HG02981 (cell line): Measurements from ENCODE around the gene ARPC2.
"Not testable (repeated sequence)": the region's sequence is repeated elsewhere in the genome, so short reads cannot be mapped to it uniquely, and the experiment has no call there.

Experiments used
- ATAC-seq: cut with Tn5 transposase; IDR thresholded peaks from one replicate; pipeline ENCODE4 v1.9.1; 2021; ENCODE audit warnings: mild to moderate bottlenecking, moderate library complexity; ENCODE audit not compliant: unreplicated experiment

ARPC2 gene

GRCh38 chr2:218269900-218270720 lies 53.1 kb downstream of the ARPC2 start, which contains the start of the genes AAMP and PNKD:
Gene AAMP, minus strand, starts transcription at chr2:218270137. Its CDS starts 51 bp downstream, at chr2:218270086.
Gene PNKD, plus strand, starts transcription at chr2:218270519. Its CDS starts 17 bp downstream, at chr2:218270536.
- ATAC-seq, result peak; percentile 86

- no peak for ATAC-seq
Measured at GRCh38 chr2:218270721-218271486, 53.9 kb downstream of the ARPC2 start.

GRCh38 chr2:218271487-218271797 lies 54.5 kb downstream of the ARPC2 start:
- ATAC-seq, result no peak

- no peak for ATAC-seq
Measured at GRCh38 chr2:218271865-218272530, 55.0 kb downstream of the ARPC2 start.

GRCh38 chr2:218272531-218273212 lies 55.7 kb downstream of the ARPC2 start:
- ATAC-seq, result no peak

GRCh38 chr2:218273214-218273907 lies 56.4 kb downstream of the ARPC2 start:
- ATAC-seq, result not testable (repeated sequence)

- no peak for ATAC-seq
Measured at GRCh38 chr2:218273908-218274249, 56.9 kb downstream of the ARPC2 start.

- ATAC-seq, result no peak
Measured at GRCh38 chr2:218274586-218274985, 57.6 kb downstream of the ARPC2 start.

GRCh38 chr2:218275371-218276072 lies 58.5 kb downstream of the ARPC2 start:
- no peak for ATAC-seq

GRCh38 chr2:218276986-218277755 lies 60.2 kb downstream of the ARPC2 start:
- no peak for ATAC-seq

GRCh38 chr2:218277921-218278320 lies 60.9 kb downstream of the ARPC2 start:
- ATAC-seq, result no peak

- ATAC-seq, result no peak
Measured at GRCh38 chr2:218278531-218279360, 61.8 kb downstream of the ARPC2 start.

GRCh38 chr2:218280260-218280870 lies 63.4 kb downstream of the ARPC2 start:
- ATAC-seq, result no peak

GRCh38 chr2:218281449-218281848 lies 64.5 kb downstream of the ARPC2 start:
- ATAC-seq, result no peak

- ATAC-seq, result no peak
Measured at GRCh38 chr2:218282173-218282991, 65.4 kb downstream of the ARPC2 start.

GRCh38 chr2:218284106-218284811 lies 67.3 kb downstream of the ARPC2 start:
- peak; percentile 42 for ATAC-seq
